ENCODE measurements around the gene CHD9. TPM values are rescaled to one million over a fixed set of nuclear protein-coding genes. Genes with fewer than 3 reads are reported as not detected.
A peak's percentile ranks its signal among the peaks of the same experiment; 100 is the strongest.

CHD9 gene
- total RNA-seq, 1 donor: 55.6 TPM

DNA sequence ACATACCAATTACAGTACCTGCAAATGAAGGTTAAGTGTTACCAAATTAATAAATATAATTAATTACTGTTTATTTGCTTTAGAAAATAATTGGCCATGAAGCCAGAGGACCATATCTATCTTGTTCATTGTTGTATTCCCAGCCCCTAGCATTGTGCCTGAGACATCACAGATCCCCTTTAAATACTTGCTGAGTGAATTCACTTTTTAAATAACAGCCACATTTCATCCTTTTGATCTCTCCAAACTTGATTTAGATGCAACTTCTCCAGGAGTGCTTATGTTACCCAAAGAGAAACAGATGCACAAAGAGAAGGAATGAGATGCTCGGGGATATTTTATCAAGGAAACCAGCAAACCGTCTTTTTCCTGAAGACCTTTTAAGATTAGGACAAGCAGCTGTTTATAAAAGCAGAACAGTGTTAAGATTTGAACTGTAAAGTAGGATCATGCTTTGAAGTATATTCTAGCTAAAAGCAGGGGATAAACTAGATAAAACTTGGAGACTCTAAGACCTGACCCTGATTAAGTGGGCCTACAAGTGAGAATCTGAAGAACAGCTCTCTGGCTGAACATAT lies 66.3 kb downstream of the CHD9 start:
- Histone ChIP-seq H3K9me3 (ENCODE audit: low read depth, low read length) (no peaks in the 10 kb centered on the region), H3K27me3 (ENCODE audit: insufficient read depth, low read length) (no peaks in the 10 kb centered on the region), H3K4me1 (ENCODE audit: insufficient read depth, low read length) (no peaks in the 10 kb centered on the region), H3K4me3 (ENCODE audit: low read length) (no peak overlapping the region)

DNA sequence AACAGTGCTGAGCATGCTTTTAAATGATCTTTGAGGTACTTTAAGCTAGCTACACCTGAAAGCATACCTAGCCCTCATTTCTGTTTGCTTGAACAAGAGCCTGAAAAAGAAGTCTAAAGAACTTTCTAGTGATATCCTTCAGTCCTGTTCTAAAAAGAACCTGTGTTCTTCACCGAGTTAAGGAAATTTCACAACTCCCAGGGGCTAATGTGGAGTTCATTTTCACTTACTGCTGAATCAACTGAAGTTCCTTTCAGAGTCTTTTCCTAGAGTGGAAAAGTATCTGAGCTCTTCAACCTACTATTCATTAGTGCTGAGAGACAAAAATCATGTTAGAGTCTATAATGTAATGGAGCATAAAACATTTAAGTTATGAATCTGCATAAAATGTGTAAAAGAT lies 66.9 kb downstream of the CHD9 start:
- no peaks in the 10 kb centered on the region for H3K4me1 ChIP-seq (ENCODE audit: insufficient read depth, low read length)
- H3K9me3 ChIP-seq (ENCODE audit: low read depth, low read length): no peaks in the 10 kb centered on the region
- no peak overlapping the region for H3K4me3 ChIP-seq (ENCODE audit: low read length)
- no peaks in the 10 kb centered on the region for H3K27me3 ChIP-seq (ENCODE audit: insufficient read depth, low read length)

DNA sequence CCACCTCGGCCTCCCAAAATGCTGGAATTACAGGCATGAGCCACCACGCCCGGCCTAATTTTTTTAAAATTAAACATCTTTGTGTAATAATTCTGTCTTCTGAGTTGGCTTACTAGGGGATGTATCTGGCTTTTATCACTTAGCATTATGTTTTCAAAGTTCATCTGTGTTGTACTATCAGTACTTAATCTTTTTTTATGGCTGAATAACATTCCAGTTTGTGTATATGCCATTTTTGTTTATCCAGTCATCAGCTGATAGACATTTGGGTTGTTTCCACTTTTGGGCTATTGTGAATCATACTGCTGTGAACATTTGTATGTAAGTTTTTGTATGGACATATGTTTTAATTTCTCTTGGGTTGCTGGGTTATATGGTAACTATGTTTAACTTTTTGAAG lies 69.0 kb downstream of the CHD9 start:
- Histone ChIP-seq H3K4me1 (ENCODE audit: insufficient read depth, low read length) (no peaks in the 10 kb centered on the region), H3K9me3 (ENCODE audit: low read depth, low read length) (no peaks in the 10 kb centered on the region), H3K27me3 (ENCODE audit: insufficient read depth, low read length) (no peaks in the 10 kb centered on the region), H3K4me3 (ENCODE audit: low read length) (no peak overlapping the region)

DNA sequence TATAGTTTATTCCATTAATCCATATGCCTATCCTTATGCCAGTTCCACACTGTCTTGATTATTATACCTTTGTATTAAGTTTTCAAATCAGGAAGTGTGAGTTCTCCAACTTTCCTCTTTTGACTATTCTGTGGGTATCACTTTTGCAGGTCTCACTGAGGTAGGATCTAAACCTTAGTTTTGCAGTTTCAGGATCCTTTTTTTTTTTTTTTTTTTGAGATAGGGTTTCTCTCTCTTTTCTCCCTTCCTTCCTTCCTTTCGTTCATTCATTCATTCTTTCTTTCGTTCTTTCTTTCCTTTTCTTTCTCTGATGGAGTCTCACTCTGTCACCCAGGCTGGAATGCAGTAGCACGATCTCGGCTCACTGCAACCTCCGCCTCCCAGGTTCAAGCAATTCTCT lies 71.6 kb downstream of the CHD9 start:
- no peaks in the 10 kb centered on the region for H3K9me3 ChIP-seq (ENCODE audit: low read depth, low read length)
- no peak overlapping the region for H3K4me3 ChIP-seq (ENCODE audit: low read length)
- no peaks in the 10 kb centered on the region for H3K27me3 ChIP-seq (ENCODE audit: insufficient read depth, low read length)
- peaks cover 10% of the 10 kb centered on the region for H3K4me1 ChIP-seq (ENCODE audit: insufficient read depth, low read length)

DNA sequence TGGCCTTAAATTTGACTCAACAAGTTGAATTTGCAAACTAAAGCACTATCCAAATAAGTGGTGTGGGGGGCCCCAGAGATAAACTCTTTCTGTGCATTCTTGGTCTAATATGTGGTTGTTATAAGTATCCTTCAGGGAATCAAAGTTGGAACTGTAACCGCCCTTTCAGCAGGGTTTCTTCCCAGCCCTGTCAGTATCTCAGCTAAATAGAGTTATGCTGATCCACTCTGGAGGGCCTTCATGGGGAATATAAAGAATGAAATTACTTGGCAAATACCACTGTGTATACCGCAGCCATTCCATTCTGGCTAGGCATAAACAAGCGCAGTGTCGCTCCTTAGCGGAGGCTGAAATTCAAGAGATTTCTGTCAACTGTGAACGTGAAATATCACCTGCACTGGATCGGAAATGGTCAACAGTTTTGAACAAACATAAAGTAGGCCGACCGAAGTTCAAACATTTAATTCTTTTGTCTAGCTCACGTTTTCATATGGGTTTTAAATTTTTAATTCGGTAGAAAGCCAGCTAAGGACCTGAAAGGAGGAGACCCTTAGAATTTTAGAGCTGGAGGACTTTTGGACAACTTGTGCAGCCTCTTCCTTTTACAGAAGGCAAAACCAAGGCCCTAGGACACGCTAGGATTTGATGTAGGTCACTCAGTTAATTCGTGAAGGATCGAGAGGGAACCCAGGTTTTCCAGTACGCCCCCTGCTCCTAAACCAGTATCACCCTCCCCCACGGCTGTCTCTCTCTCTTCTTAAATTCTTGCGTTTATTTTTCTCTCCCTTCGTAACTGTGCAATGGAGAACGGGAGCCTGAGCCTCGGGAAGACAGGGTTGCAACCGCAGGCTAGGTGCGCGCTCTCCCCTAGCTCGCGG lies 74.7 kb downstream of the CHD9 start:
- H3K9me3 ChIP-seq (ENCODE audit: low read depth, low read length): no peaks in the 10 kb centered on the region
- no peaks in the 10 kb centered on the region for H3K27me3 ChIP-seq (ENCODE audit: insufficient read depth, low read length)
- H3K4me1 ChIP-seq (ENCODE audit: insufficient read depth, low read length): peaks cover 14% of the 10 kb centered on the region
- peak overlapping the region; percentile 64 for H3K4me3 ChIP-seq (ENCODE audit: low read length)

DNA sequence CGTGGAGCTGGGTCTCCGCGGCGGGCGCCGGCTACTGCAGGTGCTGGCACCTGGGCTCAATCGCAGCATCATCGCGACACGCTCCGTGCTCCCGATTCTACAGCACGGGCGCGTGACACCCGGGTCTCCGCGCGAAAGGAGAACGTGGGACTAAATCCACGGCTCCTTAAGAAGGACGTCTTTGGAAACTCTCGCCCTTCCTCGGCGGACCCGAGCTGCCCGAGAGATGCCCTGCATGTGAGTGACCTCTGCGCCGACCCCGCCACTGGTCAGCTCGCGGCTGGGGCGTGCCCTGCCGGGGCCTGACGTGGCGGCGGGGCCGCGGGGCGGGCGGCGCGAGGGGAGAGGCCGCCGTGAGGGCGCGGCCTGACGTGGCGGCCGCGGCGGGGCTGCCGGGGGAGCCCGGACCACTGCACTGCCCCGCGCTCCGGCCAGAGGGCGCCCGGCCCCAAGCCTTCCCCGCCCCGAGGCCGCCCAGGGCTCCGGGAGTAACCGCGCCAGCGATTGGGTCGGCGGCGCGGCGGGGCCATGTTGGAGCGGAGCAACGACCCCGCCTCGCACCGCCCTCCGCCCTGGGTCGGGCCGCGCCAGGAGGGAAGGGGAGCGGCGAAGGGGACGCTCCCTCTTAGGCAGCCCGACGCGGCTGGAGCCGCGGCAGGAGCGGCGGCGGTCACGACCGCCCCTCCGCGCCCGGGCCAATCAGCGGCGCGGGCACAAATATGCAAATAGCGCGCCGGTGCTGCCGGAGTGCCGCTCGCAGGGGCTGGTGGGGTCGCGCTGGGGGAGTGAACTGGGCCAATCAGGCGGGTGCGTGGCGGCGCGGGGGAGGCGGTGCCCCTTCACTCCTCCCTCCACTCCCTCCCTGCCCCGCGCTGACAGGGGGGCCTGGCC lies 75.6 kb downstream of the CHD9 start:
- Histone ChIP-seq H3K27me3 (ENCODE audit: insufficient read depth, low read length) (no peaks in the 10 kb centered on the region), H3K4me1 (ENCODE audit: insufficient read depth, low read length) (peaks cover 14% of the 10 kb centered on the region), H3K9me3 (ENCODE audit: low read depth, low read length) (no peaks in the 10 kb centered on the region), H3K4me3 (ENCODE audit: low read length) (peak overlapping the region; percentile 64)

DNA sequence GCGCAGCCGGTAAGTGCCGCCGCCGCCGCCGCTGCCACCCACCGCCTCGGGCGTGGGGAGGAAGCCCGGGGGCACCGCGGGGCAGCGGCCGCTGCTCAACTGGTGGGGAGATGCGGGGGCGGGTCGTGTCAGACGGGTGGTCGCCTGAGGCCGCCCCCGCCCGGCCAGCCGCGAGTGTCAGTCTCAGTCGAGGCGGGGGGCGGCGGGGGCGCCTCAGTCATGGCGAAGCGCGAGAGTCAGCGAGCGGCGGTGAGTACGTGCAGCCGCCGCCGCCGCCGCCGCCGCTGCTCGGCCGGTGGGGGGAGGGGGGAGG lies 76.2 kb downstream of the CHD9 start:
- H3K4me3 ChIP-seq (ENCODE audit: low read length): peak overlapping the region; percentile 64
- no peaks in the 10 kb centered on the region for H3K9me3 ChIP-seq (ENCODE audit: low read depth, low read length)
- no peaks in the 10 kb centered on the region for H3K27me3 ChIP-seq (ENCODE audit: insufficient read depth, low read length)
- peaks cover 14% of the 10 kb centered on the region for H3K4me1 ChIP-seq (ENCODE audit: insufficient read depth, low read length)

DNA sequence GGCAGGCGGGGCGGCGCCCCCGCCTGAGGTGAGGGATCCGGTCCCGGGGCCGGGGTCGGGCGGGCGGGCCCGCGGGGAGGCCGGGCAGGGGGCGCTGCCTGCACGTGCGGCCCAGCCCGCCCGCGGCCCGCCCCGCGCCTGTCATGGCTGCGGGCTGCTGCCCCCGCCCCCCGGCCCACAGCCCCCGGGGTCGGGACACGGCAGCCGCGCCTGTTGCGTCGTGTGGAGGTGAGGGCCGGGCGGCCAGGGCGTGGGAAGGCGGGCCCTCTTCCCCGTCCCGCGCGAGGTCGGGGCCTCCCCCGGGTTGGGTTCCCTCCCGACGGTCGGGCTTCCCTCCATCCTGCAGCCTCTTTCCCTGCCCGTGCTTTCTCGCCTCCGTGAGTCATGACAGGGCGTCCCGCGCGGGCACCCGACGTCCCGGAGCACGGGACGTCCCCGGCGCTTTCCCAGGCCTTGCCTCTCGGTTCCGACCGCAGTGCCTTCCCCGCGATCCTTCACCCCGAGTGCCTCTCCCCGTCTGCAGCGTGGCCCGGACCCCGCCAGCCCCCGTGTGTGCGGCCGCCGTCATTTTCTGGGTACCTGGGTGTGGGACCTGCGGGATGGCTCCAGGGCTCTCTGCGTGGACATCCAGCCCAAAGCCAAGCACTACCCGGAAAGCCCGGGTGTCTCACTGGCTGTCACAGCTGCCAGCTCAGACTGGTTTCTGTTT lies 76.7 kb downstream of the CHD9 start:
- Histone ChIP-seq H3K27me3 (ENCODE audit: insufficient read depth, low read length) (no peaks in the 10 kb centered on the region), H3K9me3 (ENCODE audit: low read depth, low read length) (no peaks in the 10 kb centered on the region), H3K4me3 (ENCODE audit: low read length) (peak overlapping the region; percentile 52), H3K4me1 (ENCODE audit: insufficient read depth, low read length) (peaks cover 14% of the 10 kb centered on the region)

DNA sequence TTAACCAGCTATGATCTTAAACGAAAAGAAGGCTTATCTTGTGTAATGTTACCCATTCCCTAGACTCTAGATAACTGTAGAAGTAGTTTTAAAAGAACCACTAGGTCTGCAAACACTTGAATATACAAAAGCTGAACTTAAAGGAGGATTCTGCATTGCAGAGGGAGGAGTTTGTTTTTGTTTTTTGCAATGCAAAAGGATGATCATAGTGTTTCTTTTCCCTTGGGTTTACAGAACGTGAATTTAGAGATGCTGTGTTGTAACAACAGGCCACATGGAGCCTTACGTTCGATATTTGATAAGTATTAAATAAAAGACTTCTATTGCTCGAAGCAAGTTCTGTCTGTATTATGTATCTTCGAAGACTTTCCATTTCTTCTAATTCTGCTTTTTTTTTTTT lies 77.6 kb downstream of the CHD9 start:
- peaks cover 14% of the 10 kb centered on the region for H3K4me1 ChIP-seq (ENCODE audit: insufficient read depth, low read length)
- H3K9me3 ChIP-seq (ENCODE audit: low read depth, low read length): no peaks in the 10 kb centered on the region
- H3K27me3 ChIP-seq (ENCODE audit: insufficient read depth, low read length): no peaks in the 10 kb centered on the region
- no peak overlapping the region for H3K4me3 ChIP-seq (ENCODE audit: low read length)

DNA sequence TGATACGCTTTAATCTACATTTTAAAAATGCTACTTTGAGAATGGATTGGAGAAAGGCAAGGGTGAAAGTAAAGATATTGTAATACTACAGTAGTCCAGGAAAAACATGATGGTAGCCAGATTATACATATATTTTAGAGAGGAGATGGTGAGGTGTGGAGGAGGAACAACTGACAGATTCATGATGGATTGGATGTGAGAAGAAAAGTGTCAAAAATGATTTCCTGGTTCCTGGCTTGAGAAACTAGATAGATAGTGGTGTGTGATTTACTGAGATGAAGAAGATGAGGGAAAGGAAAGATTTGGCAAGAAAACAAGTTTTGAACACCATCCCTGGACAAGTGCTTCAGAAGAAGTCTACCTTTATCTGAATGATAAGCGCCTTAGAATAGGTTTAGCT lies 80.5 kb downstream of the CHD9 start:
- no peaks in the 10 kb centered on the region for H3K9me3 ChIP-seq (ENCODE audit: low read depth, low read length)
- H3K27me3 ChIP-seq (ENCODE audit: insufficient read depth, low read length): no peaks in the 10 kb centered on the region
- H3K4me3 ChIP-seq (ENCODE audit: low read length): no peak overlapping the region
- peaks cover 3% of the 10 kb centered on the region for H3K4me1 ChIP-seq (ENCODE audit: insufficient read depth, low read length)

DNA sequence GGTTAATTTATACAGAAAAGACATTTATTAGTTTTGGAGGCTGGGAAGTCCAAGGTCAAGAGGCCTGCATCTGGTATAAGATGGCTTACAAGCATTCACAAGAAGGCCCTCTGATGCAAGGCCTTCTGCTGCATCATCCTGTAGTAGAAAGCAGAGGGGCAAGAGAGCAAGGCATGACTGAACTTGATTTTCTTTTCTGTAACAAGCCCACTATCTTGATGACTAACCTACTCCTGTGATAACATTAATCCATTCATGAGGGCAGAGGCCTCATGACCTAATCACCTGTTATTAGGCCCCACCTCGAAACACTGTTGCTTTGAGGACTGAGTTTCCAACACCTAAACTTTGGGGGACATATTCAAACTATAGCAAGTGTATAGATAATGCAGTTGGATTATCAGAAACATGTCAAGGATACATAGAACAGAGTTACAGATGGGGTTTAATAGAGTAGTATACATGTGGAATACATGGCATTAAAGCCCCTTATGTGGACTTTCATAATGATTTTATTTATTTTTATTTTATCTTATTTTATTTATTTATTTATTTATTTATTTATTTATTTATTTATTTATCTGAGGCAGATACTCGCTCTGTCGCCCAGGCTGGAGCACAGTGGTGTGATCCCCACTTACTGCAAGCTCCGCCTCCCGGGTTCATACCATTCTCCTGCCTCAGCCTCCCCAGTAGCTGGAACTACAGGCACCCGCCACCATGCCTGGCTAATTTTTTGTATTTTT lies 88.2 kb downstream of the CHD9 start:
- Histone ChIP-seq H3K9me3 (ENCODE audit: low read depth, low read length) (no peaks in the 10 kb centered on the region), H3K4me1 (ENCODE audit: insufficient read depth, low read length) (no peaks in the 10 kb centered on the region), H3K27me3 (ENCODE audit: insufficient read depth, low read length) (no peaks in the 10 kb centered on the region), H3K4me3 (ENCODE audit: low read length) (no peak overlapping the region)

DNA sequence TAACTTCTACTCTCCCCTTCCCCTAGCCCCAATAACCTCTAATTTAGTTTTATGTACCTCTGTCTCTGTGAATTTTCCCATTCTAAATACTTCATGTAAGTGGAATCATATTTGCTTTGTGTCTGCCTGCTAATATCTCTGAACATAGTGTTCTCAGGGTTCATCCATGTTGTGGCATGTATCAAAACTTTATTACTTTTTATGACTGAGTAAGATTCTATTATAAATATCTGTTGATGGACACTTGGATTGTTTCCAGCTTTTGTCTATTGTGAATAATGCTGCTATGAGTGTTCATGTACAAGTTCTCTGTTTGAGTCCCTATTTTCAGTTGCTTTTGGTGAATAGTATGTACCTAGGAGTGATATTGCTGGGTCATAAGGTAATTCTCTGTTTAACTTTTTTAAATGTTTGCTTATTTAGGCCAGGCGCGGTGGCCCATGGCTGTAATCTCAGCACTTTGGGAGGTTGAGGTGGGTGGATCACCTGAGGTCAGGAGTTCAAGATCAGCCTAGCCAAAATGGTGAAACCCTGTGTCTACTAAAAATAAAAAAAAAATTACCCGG lies 92.8 kb downstream of the CHD9 start:
- Histone ChIP-seq H3K4me3 (ENCODE audit: low read length) (no peak overlapping the region), H3K4me1 (ENCODE audit: insufficient read depth, low read length) (no peaks in the 10 kb centered on the region), H3K9me3 (ENCODE audit: low read depth, low read length) (no peaks in the 10 kb centered on the region), H3K27me3 (ENCODE audit: insufficient read depth, low read length) (no peaks in the 10 kb centered on the region)

DNA sequence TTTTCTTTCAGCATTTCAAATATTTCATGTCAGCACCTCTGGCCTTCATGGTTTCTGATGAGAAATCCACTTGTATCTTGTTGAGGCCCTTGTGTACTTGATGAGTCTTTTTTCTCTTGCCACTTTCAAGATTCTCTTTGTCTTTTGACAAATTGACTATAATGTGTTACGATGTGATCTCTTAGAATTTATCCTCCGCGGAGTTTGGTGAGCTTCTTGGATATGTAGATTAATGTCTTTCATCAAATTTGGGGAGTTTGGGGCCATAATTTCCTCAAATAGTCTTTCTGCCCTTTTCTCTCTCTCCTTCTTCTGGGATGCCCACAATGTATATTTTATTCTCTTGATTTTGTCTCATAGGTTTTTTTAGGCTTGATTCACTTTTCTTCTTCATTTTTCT lies 96.0 kb downstream of the CHD9 start:
- no peak overlapping the region for H3K4me3 ChIP-seq (ENCODE audit: low read length)
- H3K9me3 ChIP-seq (ENCODE audit: low read depth, low read length): no peaks in the 10 kb centered on the region
- H3K27me3 ChIP-seq (ENCODE audit: insufficient read depth, low read length): no peaks in the 10 kb centered on the region
- H3K4me1 ChIP-seq (ENCODE audit: insufficient read depth, low read length): no peaks in the 10 kb centered on the region

DNA sequence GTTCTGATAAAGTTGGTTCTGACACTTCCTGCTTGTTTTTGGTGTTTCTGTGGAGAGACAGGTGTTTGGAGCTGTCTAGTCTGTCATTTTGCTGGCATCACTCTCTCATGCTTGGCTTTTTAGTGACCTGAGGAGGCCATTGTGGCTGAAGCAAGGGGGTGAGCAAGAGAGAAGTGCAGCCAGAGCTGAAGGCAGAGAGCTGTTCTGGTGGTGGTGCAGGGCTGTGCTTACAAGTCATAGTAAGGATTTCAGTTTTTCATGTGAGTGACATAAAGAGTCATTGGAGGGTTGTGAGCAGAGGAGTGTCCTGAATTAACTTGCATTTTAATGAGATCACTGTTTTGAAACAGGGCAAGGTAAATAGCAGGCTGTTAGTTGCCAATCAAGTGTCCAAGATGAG lies 97.5 kb downstream of the CHD9 start:
- H3K27me3 ChIP-seq (ENCODE audit: insufficient read depth, low read length): no peaks in the 10 kb centered on the region
- H3K9me3 ChIP-seq (ENCODE audit: low read depth, low read length): no peaks in the 10 kb centered on the region
- H3K4me1 ChIP-seq (ENCODE audit: insufficient read depth, low read length): no peaks in the 10 kb centered on the region
- H3K4me3 ChIP-seq (ENCODE audit: low read length): no peak overlapping the region

Measured in mononuclear cell (primary cell).